ENCODE results near the gene COG4.

DNA sequence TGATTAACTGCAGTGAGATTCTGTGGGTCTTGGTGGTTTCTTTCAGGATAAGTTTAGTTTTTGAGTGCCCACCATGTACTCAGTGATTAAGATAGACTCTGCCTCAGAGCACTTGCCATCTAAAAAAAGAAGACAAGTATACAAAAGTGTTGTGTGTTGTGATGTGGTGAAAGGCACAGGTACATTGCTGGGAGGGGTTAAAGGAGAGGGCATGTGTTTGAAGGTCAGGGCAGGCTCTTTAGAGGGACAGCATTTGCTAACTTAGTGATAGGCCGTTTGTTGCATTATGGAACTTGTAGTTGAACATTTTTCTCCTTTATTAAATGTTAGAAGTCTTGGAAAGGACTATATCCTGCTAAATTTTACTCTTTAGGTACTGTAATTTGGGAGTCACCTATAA, 26.7 kb upstream of the COG4 start:
- TF ChIP-seq EZH2 (IDR thresholded peaks at IDR 0.05) (no peak), POLR2AphosphoS5 (IDR thresholded peaks at IDR 0.05; ENCODE audit: borderline replicate concordance, low read depth, low read length) (no peak), FOXP2 (optimal IDR thresholded peaks at IDR 0.05; ENCODE audit: control extremely low read depth, extremely low read length, insufficient read depth) (no peak)

Measured in SK-N-MC (cell line).